GM23248 (cell line): ENCODE data around the gene LMX1B. TPM values are rescaled to one million over a fixed set of nuclear protein-coding genes. Genes with fewer than 3 reads are reported as not detected.

Experiments
- DNase-seq: peaks from one replicate; pipeline ENCODE4 v3.0.0-alpha.2; 2015
- H2AFZ ChIP-seq: fragments of 200-600 bp; sonication (generic); 2 replicates; pipeline ENCODE4 v1.6.1; 2016; ENCODE audit warnings: antibody characterized with exemption
- H3F3A ChIP-seq: fragments of 200-600 bp; sonication (generic); 2 replicates; pipeline ENCODE4 v1.6.1; 2016; ENCODE audit warnings: mild to moderate bottlenecking, antibody characterized with exemption, mixed run types; ENCODE audit not compliant: insufficient read depth
- H3K27ac ChIP-seq: fragments of 200-600 bp; sonication (generic); 2 replicates; pipeline ENCODE4 v1.5.1; 2016; ENCODE audit warnings: mild to moderate bottlenecking
- H3K27me3 ChIP-seq: fragments of 200-600 bp; sonication (generic); replicated peaks from 2 replicates; pipeline ENCODE4 v1.6.1; 2016; ENCODE audit warnings: mild to moderate bottlenecking; ENCODE audit not compliant: insufficient read depth
- H3K36me3 ChIP-seq: fragments of 200-600 bp; sonication (generic); 2 replicates; pipeline ENCODE4 v1.6.1; 2016; ENCODE audit warnings: low read depth, mild to moderate bottlenecking
- H3K4me1 ChIP-seq: fragments of 200-600 bp; sonication (generic); 2 replicates; pipeline ENCODE4 v1.6.1; 2016; ENCODE audit warnings: mild to moderate bottlenecking; ENCODE audit not compliant: insufficient read depth
- H3K4me2 ChIP-seq: fragments of 200-600 bp; sonication (generic); one replicate; pipeline ENCODE4 v1.6.1; 2016; ENCODE audit warnings: mild to moderate bottlenecking; ENCODE audit not compliant: unreplicated experiment
- H3K4me3 ChIP-seq: fragments of 200-600 bp; sonication (generic); 2 replicates; pipeline ENCODE4 v1.5.1; 2016; ENCODE audit warnings: mild to moderate bottlenecking
- H3K79me2 ChIP-seq: fragments of 200-600 bp; sonication (generic); 2 replicates; pipeline ENCODE4 v1.6.1; 2016; ENCODE audit warnings: mild to moderate bottlenecking; ENCODE audit not compliant: insufficient read depth
- H3K9ac ChIP-seq: fragments of 200-600 bp; sonication (generic); 2 replicates; pipeline ENCODE4 v1.6.1; 2016; ENCODE audit warnings: mild to moderate bottlenecking
- H3K9me2 ChIP-seq: fragments of 200-600 bp; sonication (generic); 2 replicates; pipeline ENCODE4 v1.6.1; 2016; ENCODE audit warnings: mixed run types, mild to moderate bottlenecking, moderate library complexity; ENCODE audit not compliant: insufficient read depth
- H3K9me3 ChIP-seq: fragments of 200-600 bp; sonication (generic); one replicate; pipeline ENCODE4 v1.6.1; 2017; ENCODE audit warnings: low read depth
- H4K20me1 ChIP-seq: fragments of 200-600 bp; sonication (generic); 2 replicates; pipeline ENCODE4 v1.6.0; 2016; ENCODE audit not compliant: insufficient read depth
- EZH2 ChIP-seq: fragments of 200-600 bp; sonication (generic); IDR thresholded peaks from 2 replicates; pipeline ENCODE4 v1.6.1; 2018; ENCODE audit warnings: antibody characterized with exemption, mild to moderate bottlenecking; ENCODE audit not compliant: insufficient read depth, poor library complexity, severe bottlenecking
- EZH2phosphoT487 ChIP-seq: fragments of 200-600 bp; sonication (generic); IDR thresholded peaks from 2 replicates; pipeline ENCODE4 v1.6.1; 2018; ENCODE audit warnings: antibody characterized with exemption, moderate library complexity, mild to moderate bottlenecking, low read depth; ENCODE audit not compliant: insufficient read depth
- WGBS, 2 experiments: methylation state at CpG; one replicate each; pipeline ENCODE4 v1.1.6; 2015 to 2017; ENCODE audit warnings: low lambda C conversion rate in 2 of 2, low coverage in 1 of 2; ENCODE audit errors: missing lambda C conversion rate in 2 of 2; 5-methylcytosine and 5-hydroxymethylcytosine counted together
- in situ Hi-C: fragments of 300-500 bp; cut with MboI; formaldehyde crosslinking; loops from 2 replicates; pipeline ENCODE4 v1.15.0; 2020
- polyA plus RNA-seq: library from polyadenylated mRNA; unstranded; fragments of >200 nt; fragmentation: Nextera tagmentation; extraction: Ambion mirVana; gene quantifications from 2 replicates; pipeline ENCODE4 v1.2.1, GENCODE V29; 2016
- total RNA-seq: library from RNA; depleted of rRNA; stranded (reverse); fragments of >200 nt; shearing (Covaris generic); gene quantifications from 2 replicates; pipeline ENCODE4 v1.2.3, GENCODE V29; 2014; rRNA removed

The LMX1B gene
- total RNA-seq (not detected in 2 replicates), polyA plus RNA-seq (not detected in 2 replicates)

DNA sequence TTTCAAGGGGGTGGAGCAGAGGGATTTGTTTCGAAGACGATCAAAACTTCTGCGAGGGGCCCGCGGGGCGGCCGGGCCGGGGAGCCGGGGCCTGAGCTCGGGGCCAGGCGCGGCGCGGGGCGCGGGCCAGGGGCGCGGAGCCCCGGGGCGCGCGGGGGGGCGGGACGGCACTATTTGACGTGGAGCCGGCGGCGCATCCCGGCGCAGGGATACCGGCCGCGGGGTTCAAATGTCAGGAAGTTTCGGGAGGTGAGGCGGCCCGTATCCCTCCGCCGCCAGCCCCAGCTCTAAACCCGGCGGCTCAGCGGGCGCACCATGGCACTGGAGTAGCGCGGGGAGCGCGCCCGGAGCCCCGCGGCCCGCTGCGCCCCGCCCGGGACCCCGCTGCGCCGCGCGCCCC is at the start of gene LMX1B:
Gene LMX1B, plus strand, starts transcription at position 278 of the 400 bp plus-strand sequence. CDS start 522 bp downstream, outside the sequence.
- H3F3A ChIP-seq, result no peaks in the 10 kb centered on the region
- no peak for TF ChIP-seq EZH2phosphoT487
- TF ChIP-seq EZH2, result no peak
- no peak within 1 kb of the TSS for H3K9ac ChIP-seq
- 0 out of 2 replicates have a peak within 1 kb of the TSS, but pooled peaks have one; percentile 29 for H2AFZ ChIP-seq
- no peaks in the 10 kb centered on the region for H3K9me2 ChIP-seq
- no peak within 1 kb of the TSS for H3K4me3 ChIP-seq
- H3K36me3 ChIP-seq, result no peaks in the 10 kb centered on the region
- no peak within 1 kb of the TSS for H3K27ac ChIP-seq
- 2 to 4% methylated on average over 4 to 47 of the region's 58 CpGs for WGBS, 2 experiments
- H4K20me1 ChIP-seq, result no peaks in the 10 kb centered on the region
- no peaks in the 10 kb centered on the region for H3K9me3 ChIP-seq
- H3K4me2 ChIP-seq, result no peak within 1 kb of the TSS
- no peaks in the 10 kb centered on the region for H3K79me2 ChIP-seq
- no peaks in the 10 kb centered on the region for H3K4me1 ChIP-seq
- DNase-seq, result peak; percentile 49
- in situ Hi-C loops, result loop anchor here (10.0 kb wide), 1 partner anchor 151 kb away; no protein-coding TSS in a partner anchor
- H3K27me3 ChIP-seq, result peaks cover 45% of the 10 kb centered on the region

DNA sequence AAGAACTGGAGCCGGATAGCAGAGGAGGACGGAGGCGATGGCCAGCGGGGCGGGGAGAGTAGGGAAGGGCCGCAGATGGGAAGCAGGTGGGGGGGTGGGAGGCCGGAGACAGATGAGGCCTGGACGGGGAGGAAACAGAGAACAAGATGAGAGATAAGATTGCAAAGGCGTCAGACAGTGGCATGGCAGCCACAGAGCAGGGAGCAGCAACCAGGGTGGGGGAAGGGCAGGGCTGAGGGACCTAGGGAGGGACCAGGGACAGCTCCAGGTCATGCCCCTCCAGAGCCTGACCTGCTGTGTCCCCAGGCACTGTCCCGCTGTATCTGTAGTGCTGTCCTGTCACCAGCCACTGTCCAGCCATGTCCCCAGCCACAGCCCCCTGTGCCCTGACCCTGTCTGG is 49.6 kb upstream of the LMX1B start:
- H3K4me2 ChIP-seq, result no peak overlapping the region
- no peaks in the 10 kb centered on the region for H3K4me1 ChIP-seq
- H3F3A ChIP-seq, result no peaks in the 10 kb centered on the region
- H2AFZ ChIP-seq, result no peak overlapping the region
- WGBS, 2 experiments, result 53 to 65% methylated on average over 8 to 10 of the region's 10 CpGs
- in situ Hi-C loops, result no loop called here
- DNase-seq, result no peak
- no peaks in the 10 kb centered on the region for H3K9me2 ChIP-seq
- no peak overlapping the region for H3K4me3 ChIP-seq
- no peaks in the 10 kb centered on the region for H3K79me2 ChIP-seq
- H3K27ac ChIP-seq, result no peak overlapping the region
- H3K9me3 ChIP-seq, result no peaks in the 10 kb centered on the region
- H3K27me3 ChIP-seq, result peaks cover 44% of the 10 kb centered on the region
- no peak overlapping the region for H3K9ac ChIP-seq
- no peaks in the 10 kb centered on the region for H4K20me1 ChIP-seq
- TF ChIP-seq EZH2 (no peak), EZH2phosphoT487 (no peak)
- H3K36me3 ChIP-seq, result no peaks in the 10 kb centered on the region

GRCh38 chr9:126564716-126565115 is 49.0 kb upstream of the LMX1B start:
- no peak for DNase-seq
- TF ChIP-seq EZH2 (no peak), EZH2phosphoT487 (no peak)
- Histone ChIP-seq H3K27ac (no peak overlapping the region), H3K9ac (no peak overlapping the region), H3K4me3 (no peak overlapping the region), H3K27me3 (peaks cover 44% of the 10 kb centered on the region), H3K79me2 (no peaks in the 10 kb centered on the region), H3K9me2 (no peaks in the 10 kb centered on the region), H3K9me3 (no peaks in the 10 kb centered on the region), H2AFZ (no peak overlapping the region), H4K20me1 (no peaks in the 10 kb centered on the region), H3F3A (no peaks in the 10 kb centered on the region), H3K4me2 (no peak overlapping the region), H3K36me3 (no peaks in the 10 kb centered on the region), H3K4me1 (no peaks in the 10 kb centered on the region)
- WGBS, 2 experiments, result 28 to 35% methylated on average over 3 to 5 of the region's 5 CpGs
- in situ Hi-C loops, result no loop called here

DNA sequence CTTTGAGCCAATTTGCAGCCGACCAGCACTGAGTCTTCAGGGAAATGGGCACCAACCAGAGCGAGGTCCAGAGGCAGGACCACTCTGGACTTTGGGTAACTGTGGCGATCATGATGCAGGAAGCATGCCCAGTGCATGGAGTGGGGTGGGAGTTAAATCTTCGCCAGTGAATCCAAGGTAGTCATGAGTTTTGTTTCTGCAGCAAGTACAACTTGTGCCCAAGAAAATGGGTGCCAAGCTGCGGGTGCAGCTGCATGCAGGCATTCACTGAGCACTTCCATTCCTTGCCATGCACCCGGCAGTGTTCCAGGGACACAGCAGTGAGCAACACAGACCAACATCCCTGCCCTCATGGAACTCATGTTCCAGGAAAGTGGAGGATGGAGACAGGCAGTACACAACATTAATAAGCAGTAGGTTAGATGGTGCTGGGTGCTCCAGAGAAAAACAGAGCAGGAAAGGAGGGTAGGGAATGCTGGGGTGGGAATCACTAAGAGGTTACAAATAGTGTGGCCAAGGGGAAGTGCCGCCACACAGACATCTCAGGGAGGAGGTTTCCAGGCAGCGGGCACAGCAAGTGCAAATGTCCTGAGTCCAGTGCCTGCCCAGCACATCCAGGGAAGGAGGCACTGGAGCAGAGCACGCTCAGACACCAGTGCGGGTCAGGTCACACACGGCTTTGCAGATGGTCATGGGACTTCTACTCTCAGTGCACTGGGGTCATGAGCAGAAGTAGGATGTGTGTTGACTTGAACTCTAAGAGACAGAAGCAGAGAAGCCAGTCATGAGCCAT is 48.2 kb upstream of the LMX1B start:
- no peaks in the 10 kb centered on the region for H3K9me2 ChIP-seq
- H3K4me2 ChIP-seq, result no peak overlapping the region
- no peaks in the 10 kb centered on the region for H3K4me1 ChIP-seq
- no peaks in the 10 kb centered on the region for H4K20me1 ChIP-seq
- in situ Hi-C loops, result no loop called here
- no peak overlapping the region for H2AFZ ChIP-seq
- H3K27ac ChIP-seq, result no peak overlapping the region
- H3K36me3 ChIP-seq, result no peaks in the 10 kb centered on the region
- 57 to 62% methylated on average over 11 of the region's 11 CpGs for WGBS, 2 experiments
- peaks cover 36% of the 10 kb centered on the region for H3K27me3 ChIP-seq
- DNase-seq, result no peak
- H3F3A ChIP-seq, result no peaks in the 10 kb centered on the region
- no peak overlapping the region for H3K9ac ChIP-seq
- H3K4me3 ChIP-seq, result no peak overlapping the region
- H3K9me3 ChIP-seq, result no peaks in the 10 kb centered on the region
- TF ChIP-seq EZH2phosphoT487, result no peak
- no peak for TF ChIP-seq EZH2
- no peaks in the 10 kb centered on the region for H3K79me2 ChIP-seq
